Liver (tissue), 9 donors: Measurements from ENCODE around the gene KCTD16. TPM values are rescaled to one million over a fixed set of nuclear protein-coding genes. Genes with fewer than 3 reads are reported as not detected.

Experiments
- DNase-seq: peaks from one replicate; pipeline ENCODE4 v3.0.0-alpha.2; 2017; ENCODE audit warnings: low spot score
- H3K27ac ChIP-seq, 2 donors: one replicate each; pipeline ENCODE4 v1.7.0; 2013; ENCODE audit warnings: inconsistent platforms in 2 of 2, low read length in 2 of 2, control low read depth in 1 of 2, low read depth in 1 of 2, mild to moderate bottlenecking in 1 of 2
- H3K27me3 ChIP-seq, 4 donors: one replicate each; pipeline versions ENCODE4 v1.6.1 to v1.7.0; 2013; ENCODE audit warnings: low read length in 3 of 4, inconsistent platforms in 1 of 4, mild to moderate bottlenecking in 1 of 4, moderate library complexity in 1 of 4; ENCODE audit not compliant: control insufficient read depth in 4 of 4, insufficient read depth in 4 of 4
- H3K36me3 ChIP-seq, 4 donors: one replicate each; pipeline versions ENCODE4 v1.6.1 to v1.7.0; 2013; ENCODE audit warnings: low read length in 3 of 4, mild to moderate bottlenecking in 3 of 4, low read depth in 1 of 4, moderate library complexity in 1 of 4; ENCODE audit not compliant: control insufficient read depth in 4 of 4, insufficient read depth in 3 of 4
- H3K4me1 ChIP-seq, 4 donors: one replicate each; pipeline versions ENCODE4 v1.6.1 to v1.7.0; 2013; ENCODE audit warnings: low read length in 3 of 4, mild to moderate bottlenecking in 3 of 4, moderate library complexity in 1 of 4; ENCODE audit not compliant: control insufficient read depth in 4 of 4, insufficient read depth in 4 of 4
- H3K4me3 ChIP-seq, 3 donors: one replicate each; pipeline versions ENCODE4 v1.6.1 to v1.7.0; 2013; ENCODE audit warnings: low read length in 3 of 3, control low read depth in 1 of 3, low read depth in 1 of 3, mild to moderate bottlenecking in 1 of 3
- H3K9ac ChIP-seq, 2 donors: one replicate each; pipeline ENCODE4 v1.7.0; 2013; ENCODE audit warnings: low read length in 2 of 2, mild to moderate bottlenecking in 2 of 2, moderate library complexity in 2 of 2, control low read depth in 1 of 2, low read depth in 1 of 2
- H3K9me3 ChIP-seq, 4 donors: one replicate each; pipeline versions ENCODE4 v1.6.1 to v1.7.0; 2013; ENCODE audit warnings: low read length in 3 of 4; ENCODE audit not compliant: control insufficient read depth in 4 of 4
- CTCF ChIP-seq: fragments of 150-350 bp; IDR thresholded peaks from 2 replicates; pipeline ENCODE4 v1.5.1; 2017; ENCODE audit warnings: improper control_type of control experiment, low read depth, low read length; ENCODE audit not compliant: missing input control
- FOXA1 ChIP-seq: IDR thresholded peaks from 2 replicates; pipeline ENCODE4 v1.6.1; 2016; ENCODE audit warnings: antibody characterized with exemption
- FOXA2 ChIP-seq: IDR thresholded peaks from 2 replicates; pipeline ENCODE4 v1.6.1; 2016; ENCODE audit warnings: antibody characterized with exemption
- GABPA ChIP-seq, 2 donors: IDR thresholded peaks in 1 of 2; conservative IDR thresholded peaks in 1 of 2; 2 replicates each; pipeline ENCODE4 v1.6.1; 2016; ENCODE audit warnings: antibody characterized with exemption in 2 of 2, mild to moderate bottlenecking in 1 of 2, moderate library complexity in 1 of 2
- JUND ChIP-seq, 2 donors: IDR thresholded peaks; 2 replicates each; pipeline ENCODE4 v1.6.1; 2016; ENCODE audit warnings: antibody characterized with exemption in 2 of 2
- NR2F2 ChIP-seq: IDR thresholded peaks from 2 replicates; pipeline ENCODE4 v1.6.1; 2016; ENCODE audit warnings: antibody characterized with exemption
- RAD21 ChIP-seq, 2 donors: IDR thresholded peaks; 2 replicates each; pipeline ENCODE4 v1.6.1; 2016; ENCODE audit warnings: antibody characterized with exemption in 2 of 2, mild to moderate bottlenecking in 2 of 2
- RXRA ChIP-seq, 2 donors: IDR thresholded peaks; 2 replicates each; pipeline ENCODE4 v1.6.1; 2017 to 2018; ENCODE audit warnings: antibody characterized with exemption in 2 of 2, mild to moderate bottlenecking in 1 of 2
- SP1 ChIP-seq: IDR thresholded peaks from 2 replicates; pipeline ENCODE4 v1.6.1; 2018; ENCODE audit warnings: antibody characterized with exemption, mild to moderate bottlenecking
- YY1 ChIP-seq: IDR thresholded peaks from 2 replicates; pipeline ENCODE4 v1.6.1; 2016; ENCODE audit warnings: antibody characterized with exemption, mild to moderate bottlenecking
- ZBTB33 ChIP-seq: IDR thresholded peaks from 2 replicates; pipeline ENCODE4 v1.6.1; 2016; ENCODE audit warnings: antibody characterized with exemption
- WGBS: extraction: QIAGEN DNeasy Blood & Tissue Kit; methylation state at CpG from one replicate; pipeline ENCODE4 v1.1.7; 2013; 5-methylcytosine and 5-hydroxymethylcytosine counted together
- polyA plus RNA-seq, 2 donors: library from polyadenylated mRNA; stranded (reverse) in 1 of 2; unstranded in 1 of 2; fragments of 200-250 nt in 1 of 2; fragments of >200 nt in 1 of 2; fragmentation: Nextera tagmentation in 1 of 2; extraction: Ambion mirVana in 1 of 2; gene quantifications; one replicate each; pipeline versions ENCODE4 v1.2.1 to v1.2.3, GENCODE V29; 2013 to 2015
- total RNA-seq, 2 donors: library from RNA; depleted of rRNA; stranded (reverse); fragments of >200 nt; gene quantifications; one replicate each; pipeline ENCODE4 v1.2.3, GENCODE V29; 2014
- TF ChIP-seq, protein P1 (sequence below): IDR thresholded peaks from 2 replicates; pipeline ENCODE4 v1.6.1; 2016; ENCODE audit warnings: antibody characterized with exemption
- TF ChIP-seq, protein P2 (sequence below): IDR thresholded peaks from 2 replicates; pipeline ENCODE4 v1.6.1; 2016; ENCODE audit warnings: antibody characterized with exemption, mild to moderate bottlenecking
- TF ChIP-seq, protein P3 (sequence below): IDR thresholded peaks from 2 replicates; pipeline ENCODE4 v1.6.1; 2016; ENCODE audit warnings: antibody characterized with exemption
- donor health status: healthy.
- donor health status: healthy.
- donor health status: healthy.
- donor health status: healthy.
- donor health status: healthy.

The KCTD16 gene
- total and polyA plus RNA-seq, 4 donors, result under 0.01 to 0.05 (median 0.01) TPM; not detected in 1

DNA sequence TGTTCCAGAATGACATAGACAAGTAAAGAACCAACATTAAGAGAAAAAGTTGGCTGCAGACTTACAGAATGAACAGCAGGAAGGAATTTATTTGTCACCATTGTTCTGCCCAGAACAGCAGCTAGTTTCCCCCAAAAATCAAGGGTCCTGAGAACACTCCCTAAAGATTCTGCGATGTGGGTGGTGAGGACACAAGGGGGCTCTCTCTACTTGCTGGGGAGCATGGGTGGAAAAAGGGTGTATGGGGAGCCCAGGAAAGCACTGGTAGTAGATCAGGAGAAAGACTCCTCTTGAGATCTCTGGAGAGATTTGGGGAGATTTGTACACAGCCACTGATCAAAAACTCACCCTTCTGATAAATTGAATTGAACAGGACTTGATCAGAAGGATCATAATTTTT, 316.5 kb downstream of the KCTD16 start:
- H3K36me3 ChIP-seq, result no peaks in the 10 kb centered on the region
- TF ChIP-seq CTCF, result no peak
- TF ChIP-seq FOXA2, result no peak
- no peak for TF ChIP-seq JUND (IDR thresholded peaks at IDR 0.05)
- no peak for TF ChIP-seq FOXA1
- TF ChIP-seq, protein P1, sequence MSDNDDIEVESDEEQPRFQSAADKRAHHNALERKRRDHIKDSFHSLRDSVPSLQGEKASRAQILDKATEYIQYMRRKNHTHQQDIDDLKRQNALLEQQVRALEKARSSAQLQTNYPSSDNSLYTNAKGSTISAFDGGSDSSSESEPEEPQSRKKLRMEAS, result no peak
- TF ChIP-seq NR2F2, result no peak
- no peak for TF ChIP-seq ZBTB33
- TF ChIP-seq, protein P2, sequence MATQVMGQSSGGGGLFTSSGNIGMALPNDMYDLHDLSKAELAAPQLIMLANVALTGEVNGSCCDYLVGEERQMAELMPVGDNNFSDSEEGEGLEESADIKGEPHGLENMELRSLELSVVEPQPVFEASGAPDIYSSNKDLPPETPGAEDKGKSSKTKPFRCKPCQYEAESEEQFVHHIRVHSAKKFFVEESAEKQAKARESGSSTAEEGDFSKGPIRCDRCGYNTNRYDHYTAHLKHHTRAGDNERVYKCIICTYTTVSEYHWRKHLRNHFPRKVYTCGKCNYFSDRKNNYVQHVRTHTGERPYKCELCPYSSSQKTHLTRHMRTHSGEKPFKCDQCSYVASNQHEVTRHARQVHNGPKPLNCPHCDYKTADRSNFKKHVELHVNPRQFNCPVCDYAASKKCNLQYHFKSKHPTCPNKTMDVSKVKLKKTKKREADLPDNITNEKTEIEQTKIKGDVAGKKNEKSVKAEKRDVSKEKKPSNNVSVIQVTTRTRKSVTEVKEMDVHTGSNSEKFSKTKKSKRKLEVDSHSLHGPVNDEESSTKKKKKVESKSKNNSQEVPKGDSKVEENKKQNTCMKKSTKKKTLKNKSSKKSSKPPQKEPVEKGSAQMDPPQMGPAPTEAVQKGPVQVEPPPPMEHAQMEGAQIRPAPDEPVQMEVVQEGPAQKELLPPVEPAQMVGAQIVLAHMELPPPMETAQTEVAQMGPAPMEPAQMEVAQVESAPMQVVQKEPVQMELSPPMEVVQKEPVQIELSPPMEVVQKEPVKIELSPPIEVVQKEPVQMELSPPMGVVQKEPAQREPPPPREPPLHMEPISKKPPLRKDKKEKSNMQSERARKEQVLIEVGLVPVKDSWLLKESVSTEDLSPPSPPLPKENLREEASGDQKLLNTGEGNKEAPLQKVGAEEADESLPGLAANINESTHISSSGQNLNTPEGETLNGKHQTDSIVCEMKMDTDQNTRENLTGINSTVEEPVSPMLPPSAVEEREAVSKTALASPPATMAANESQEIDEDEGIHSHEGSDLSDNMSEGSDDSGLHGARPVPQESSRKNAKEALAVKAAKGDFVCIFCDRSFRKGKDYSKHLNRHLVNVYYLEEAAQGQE, result no peak
- no peak for TF ChIP-seq RXRA (IDR thresholded peaks at IDR 0.05)
- TF ChIP-seq GABPA (IDR thresholded peaks at IDR 0.05 in 1 of 2, conservative IDR thresholded peaks at IDR 0.05 in 1 of 2), result no peak
- TF ChIP-seq YY1, result no peak
- TF ChIP-seq, protein P3, sequence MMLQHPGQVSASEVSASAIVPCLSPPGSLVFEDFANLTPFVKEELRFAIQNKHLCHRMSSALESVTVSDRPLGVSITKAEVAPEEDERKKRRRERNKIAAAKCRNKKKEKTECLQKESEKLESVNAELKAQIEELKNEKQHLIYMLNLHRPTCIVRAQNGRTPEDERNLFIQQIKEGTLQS, result no peak
- H3K9me3 ChIP-seq, result peaks cover 0 to 4% (median 1%) of the 10 kb centered on the region in 4 donors
- no peak overlapping the region for H3K4me3 ChIP-seq
- no peak for DNase-seq
- H3K27me3 ChIP-seq, result no peaks in the 10 kb centered on the region
- 42% methylated on average over 1 of the region's 1 CpG for WGBS
- H3K27ac ChIP-seq, result no peak overlapping the region
- H3K4me1 ChIP-seq, result no peaks in the 10 kb centered on the region
- no peak overlapping the region for H3K9ac ChIP-seq

DNA sequence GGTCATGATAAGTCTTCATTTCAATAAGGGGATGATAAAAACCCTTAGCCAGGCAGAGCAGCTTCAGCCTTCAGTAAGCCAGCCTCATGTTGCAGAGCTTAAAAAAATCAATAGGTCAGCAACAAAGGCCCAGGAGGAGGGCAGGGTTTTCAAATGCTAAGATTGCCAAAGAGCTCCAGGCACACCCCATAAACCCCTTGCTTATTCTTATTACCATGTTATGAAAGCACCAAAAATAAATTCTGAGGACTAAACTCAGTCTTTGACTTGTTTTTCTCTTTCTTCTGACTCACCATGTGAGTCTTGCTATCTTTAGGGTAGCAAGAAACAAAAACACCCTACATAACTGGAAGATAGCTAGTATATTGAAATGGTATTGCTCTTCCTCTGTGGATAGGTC, 317.1 kb downstream of the KCTD16 start:
- no peak overlapping the region for H3K9ac ChIP-seq
- no peaks in the 10 kb centered on the region for H3K4me1 ChIP-seq
- H3K9me3 ChIP-seq, result peaks cover 0 to 4% (median 1%) of the 10 kb centered on the region in 4 donors
- H3K4me3 ChIP-seq, result no peak overlapping the region
- no peaks in the 10 kb centered on the region for H3K27me3 ChIP-seq
- no peak for DNase-seq
- TF ChIP-seq FOXA2 (no peak), RAD21 (IDR thresholded peaks at IDR 0.05) (no peak), NR2F2 (no peak), SP1 (no peak)
- TF ChIP-seq, protein P3, result no peak
- H3K27ac ChIP-seq, result no peak overlapping the region
- no peaks in the 10 kb centered on the region for H3K36me3 ChIP-seq
